IMR-90 (cell line): Measurements from ENCODE around the gene SLC25A44. TPM values are rescaled to one million over a fixed set of nuclear protein-coding genes. Genes with fewer than 3 reads are reported as not detected.
A peak's percentile ranks its signal among the peaks of the same experiment; 100 is the strongest.

Experiments used
- ATAC-seq: fragments of 200-7000 bp; cut with Tn5 transposase; 2 replicates; pipeline ENCODE4 v1.9.1; 2020; ENCODE audit warnings: low read depth, mild to moderate bottlenecking, moderate library complexity
- BruUV-seq: library from RNA; stranded (reverse); fragments of 400-500 nt; replicated peaks from 2 replicates; lab custom pipeline; 2021; lab: Mats Ljungman, UMichigan
- CTCF ChIA-PET: fragments of 300-600 bp; formaldehyde crosslinking; extraction: SDS; loops from one replicate; lab custom pipeline; 2021; ENCODE audit warnings: antibody characterized with exemption; lab: Yijun Ruan, JAX
- POLR2A ChIA-PET: fragments of 300-600 bp; sonication (Branson Sonifier 250); formaldehyde crosslinking; loops from one replicate; lab custom pipeline; 2022; ENCODE audit warnings: antibody characterized with exemption; ENCODE audit not compliant: unreplicated experiment; lab: Charles Lee
- DNase-seq: peaks from one replicate; pipeline ENCODE4 v3.0.0; 2013
- H2AFZ ChIP-seq: replicated peaks from 2 replicates; pipeline ENCODE3; 2013; ENCODE audit warnings: low read length, mild to moderate bottlenecking; ENCODE audit not compliant: poor library complexity
- H2AK5ac ChIP-seq: 2 replicates; pipeline ENCODE4 v1.6.1; 2013; ENCODE audit warnings: low read depth, low read length, inconsistent platforms
- H2AK9ac ChIP-seq: replicated peaks from 2 replicates; pipeline ENCODE3; 2013; ENCODE audit warnings: mild to moderate bottlenecking, low read depth, low read length, moderate library complexity; ENCODE audit not compliant: poor library complexity
- H2BK120ac ChIP-seq: 2 replicates; pipeline ENCODE4 v1.6.1; 2013; ENCODE audit warnings: low read depth, low read length, inconsistent platforms
- H2BK15ac ChIP-seq: 3 replicates; pipeline ENCODE4 v1.6.1; 2013; ENCODE audit warnings: low read depth, low read length, inconsistent platforms
- H2BK20ac ChIP-seq: 2 replicates; pipeline ENCODE4 v1.6.1; 2013; ENCODE audit warnings: low read depth, mild to moderate bottlenecking, inconsistent platforms, low read length, moderate library complexity
- H2BK5ac ChIP-seq: 2 replicates; pipeline ENCODE4 v1.6.1; 2013; ENCODE audit warnings: mild to moderate bottlenecking, low read depth, low read length, inconsistent platforms; ENCODE audit not compliant: poor library complexity, severe bottlenecking
- H3K14ac ChIP-seq: replicated peaks from 2 replicates; pipeline ENCODE4 v1.6.1; 2013; ENCODE audit warnings: low read depth, low read length, inconsistent platforms
- H3K18ac ChIP-seq: 2 replicates; pipeline ENCODE4 v1.6.1; 2013; ENCODE audit warnings: low read depth, low read length, control low read depth
- H3K23ac ChIP-seq: 2 replicates; pipeline ENCODE4 v1.6.1; 2013; ENCODE audit warnings: low read depth, low read length, inconsistent platforms
- H3K27ac ChIP-seq: 2 replicates; pipeline ENCODE4 v1.5.1; 2013; ENCODE audit warnings: mild to moderate bottlenecking, control low read depth, low read length; ENCODE audit not compliant: insufficient read depth
- H3K27me3 ChIP-seq: 2 replicates; pipeline ENCODE4 v1.6.1; 2013; ENCODE audit warnings: low read length; ENCODE audit not compliant: control insufficient read depth, insufficient read depth
- H3K36me3 ChIP-seq: 2 replicates; pipeline ENCODE4 v1.6.1; 2013; ENCODE audit warnings: low read length, mixed read lengths; ENCODE audit not compliant: control insufficient read depth, insufficient read depth
- H3K4ac ChIP-seq: 2 replicates; pipeline ENCODE4 v1.6.1; 2013; ENCODE audit warnings: low read depth, low read length, inconsistent platforms
- H3K4me1 ChIP-seq: 2 replicates; pipeline ENCODE4 v1.6.1; 2013; ENCODE audit warnings: low read length, mixed read lengths; ENCODE audit not compliant: control insufficient read depth, insufficient read depth
- H3K4me2 ChIP-seq: 2 replicates; pipeline ENCODE4 v1.6.1; 2013; ENCODE audit warnings: low read depth, mild to moderate bottlenecking, control low read depth, low read length, moderate library complexity
- H3K4me3 ChIP-seq: 2 replicates; pipeline ENCODE4 v1.5.1; 2013; ENCODE audit warnings: low read depth, mild to moderate bottlenecking, control low read depth, low read length, moderate library complexity; ENCODE audit not compliant: insufficient read depth
- H3K56ac ChIP-seq: 2 replicates; pipeline ENCODE4 v1.6.1; 2013; ENCODE audit warnings: low read length, inconsistent platforms; ENCODE audit not compliant: insufficient read depth; ENCODE audit errors: extremely low read depth
- H3K79me1 ChIP-seq, 2 experiments: 2 replicates each; pipeline ENCODE4 v1.6.1; 2013; ENCODE audit warnings: low read length in 2 of 2, inconsistent platforms in 1 of 2, low read depth in 1 of 2
- H3K9ac ChIP-seq: 2 replicates; pipeline ENCODE4 v1.6.1; 2013; ENCODE audit warnings: low read depth, low read length, control low read depth
- H3K9me1 ChIP-seq: 2 replicates; pipeline ENCODE4 v1.6.1; 2013; ENCODE audit warnings: low read length, inconsistent platforms; ENCODE audit not compliant: insufficient read depth
- H3K9me3 ChIP-seq: 2 replicates; pipeline ENCODE4 v1.6.1; 2013; ENCODE audit warnings: low read length; ENCODE audit not compliant: control insufficient read depth, insufficient read depth
- H4K20me1 ChIP-seq: 2 replicates; pipeline ENCODE4 v1.6.1; 2013; ENCODE audit warnings: low read length, inconsistent platforms; ENCODE audit not compliant: insufficient read depth
- H4K5ac ChIP-seq: 2 replicates; pipeline ENCODE4 v1.6.1; 2013; ENCODE audit warnings: mild to moderate bottlenecking, low read depth, low read length, control low read depth
- H4K8ac ChIP-seq, 2 experiments: 2 replicates each; pipeline ENCODE4 v1.6.1; 2013; ENCODE audit warnings: low read depth in 2 of 2, low read length in 2 of 2, control low read depth in 1 of 2, inconsistent platforms in 1 of 2
- H4K91ac ChIP-seq: 2 replicates; pipeline ENCODE4 v1.6.1; 2013; ENCODE audit warnings: low read depth, low read length, inconsistent platforms; ENCODE audit not compliant: insufficient read depth
- BHLHE40 ChIP-seq: fragments of 150-350 bp; IDR thresholded peaks from 2 replicates; pipeline ENCODE4 v1.6.1; 2016; ENCODE audit warnings: mild to moderate bottlenecking, low read depth, low read length
- CHD1 ChIP-seq: IDR thresholded peaks from 2 replicates; pipeline ENCODE4 v1.6.1; 2012; ENCODE audit warnings: low read depth, low read length, improper control_type of control experiment
- CTCF ChIP-seq: conservative IDR thresholded peaks from 2 replicates; pipeline ENCODE4 v1.5.1; 2012; ENCODE audit warnings: mild to moderate bottlenecking, low read depth, low read length, improper control_type of control experiment
- ELK1 ChIP-seq: fragments of 150-350 bp; IDR thresholded peaks from 2 replicates; pipeline ENCODE4 v1.6.1; 2016; ENCODE audit warnings: low read depth, mild to moderate bottlenecking, low read length, moderate library complexity, borderline replicate concordance
- MXI1 ChIP-seq: IDR thresholded peaks from 2 replicates; pipeline ENCODE4 v1.6.1; 2012; ENCODE audit warnings: low read depth, mild to moderate bottlenecking, low read length, moderate library complexity, borderline replicate concordance
- NFE2L2 ChIP-seq: fragments of 150-350 bp; IDR thresholded peaks from 2 replicates; pipeline ENCODE4 v1.6.1; 2016; ENCODE audit warnings: low read depth, mild to moderate bottlenecking, low read length
- RAD21 ChIP-seq: IDR thresholded peaks from 2 replicates; pipeline ENCODE4 v1.6.1; 2012; ENCODE audit warnings: low read length, improper control_type of control experiment
- RCOR1 ChIP-seq: IDR thresholded peaks from 2 replicates; pipeline ENCODE4 v1.6.1; 2012; ENCODE audit warnings: mild to moderate bottlenecking, low read length, improper control_type of control experiment; ENCODE audit not compliant: insufficient replicate concordance
- RFX5 ChIP-seq: IDR thresholded peaks from 2 replicates; pipeline ENCODE4 v1.8.0; 2012; ENCODE audit warnings: low read depth, mild to moderate bottlenecking, low read length, moderate library complexity
- SMC3 ChIP-seq: fragments of 150-350 bp; IDR thresholded peaks from 2 replicates; pipeline ENCODE4 v1.6.1; 2016; ENCODE audit warnings: low read depth, mild to moderate bottlenecking, antibody characterized with exemption, low read length, moderate library complexity
- USF2 ChIP-seq: fragments of 150-350 bp; IDR thresholded peaks from 2 replicates; pipeline ENCODE4 v1.6.1; 2017; ENCODE audit warnings: mild to moderate bottlenecking, antibody characterized with exemption, low read length, low read depth
- WGBS, 2 experiments: methylation state at CpG; one replicate each; pipeline versions ENCODE4 v1.1.5 to v1.1.7; 2013; ENCODE audit warnings: missing lambda C conversion rate in 2 of 2; ENCODE audit not compliant: insufficient read length in 1 of 2; ENCODE audit errors: extremely low coverage in 2 of 2; 5-methylcytosine and 5-hydroxymethylcytosine counted together
- dilution Hi-C: fragments of 300-500 bp; cut with HindIII; formaldehyde crosslinking; loops from one replicate; pipeline ENCODE4 v1.14.3; 2018; ENCODE audit warnings: low sequenced_read_pairs; ENCODE audit not compliant: unreplicated experiment
- in situ Hi-C: fragments of 300-500 bp; cut with MboI; formaldehyde crosslinking; loops from 3 replicates; pipeline ENCODE4 v1.14.3; 2019; ENCODE audit warnings: low sequenced_read_pairs, inconsistent platforms, mixed read lengths
- intact Hi-C: fragments of 100-400 bp; cut with micrococcal nuclease; formaldehyde crosslinking; loops from 2 replicates; pipeline ENCODE4 v1.10.0; 2022
- polyA plus RNA-seq, 3 experiments: library from polyadenylated mRNA; depleted of rRNA; stranded (reverse); fragments of >200 nt; gene quantifications; 2 replicates each; pipeline ENCODE4 v1.2.3, GENCODE V29; 2012; ENCODE audit warnings: low replicate concordance in 1 of 3
- total RNA-seq: library from RNA; depleted of rRNA; stranded (reverse); fragments of >200 nt; gene quantifications from 2 replicates; pipeline ENCODE4 v1.2.3, GENCODE V29; 2012

SLC25A44 gene
- total and polyA plus RNA-seq, 2 of the 4 experiments (the other 2 are of a cell fraction): 12.7 to 20.2 TPM

- in situ Hi-C loops (loop anchor here (5.0 kb wide), 1 partner anchor 81 kb away; no protein-coding TSS in a partner anchor), intact Hi-C loops (no loop called here), dilution Hi-C loops (no loop called here)
- H2BK15ac ChIP-seq: no peak overlapping the region
- H3K4me3 ChIP-seq: no peak overlapping the region
- DNase-seq (no peak), ATAC-seq (no peak)
- no peak overlapping the region for H4K91ac ChIP-seq
- H2BK20ac ChIP-seq: no peak overlapping the region
- CTCF ChIA-PET: interaction anchor here (0.7 kb wide), 1 partner anchor 42 kb away, joined by 3 read pairs; no protein-coding TSS in a partner anchor
- peaks cover 8% of the 10 kb centered on the region for H3K4me1 ChIP-seq
- H2AK5ac ChIP-seq: no peak overlapping the region
- H4K5ac ChIP-seq: no peak overlapping the region
- no peak overlapping the region for H3K56ac ChIP-seq
- 0 out of 2 replicates have a peak, but pooled peaks cover under 1% of the 10 kb centered on the region for H4K20me1 ChIP-seq
- no peaks in the 10 kb centered on the region for H3K9me3 ChIP-seq
- peaks cover 15% of the 10 kb centered on the region for H3K36me3 ChIP-seq
- no peak overlapping the region for H3K14ac ChIP-seq
- H3K18ac ChIP-seq: no peak overlapping the region
- no TSS peak for BruUV-seq
- no CpG with 5 or more reads among the region's 7 CpGs for WGBS, 2 experiments
- H3K79me1 ChIP-seq: peaks cover 8 to 17% of the 10 kb centered on the region in 2 experiments
- peaks cover 9% of the 10 kb centered on the region for H3K9me1 ChIP-seq
- no peak for TF ChIP-seq RAD21
- no peak for TF ChIP-seq NFE2L2
- no peak for TF ChIP-seq CHD1
- no peak for TF ChIP-seq CTCF
- TF ChIP-seq BHLHE40: no peak
- TF ChIP-seq ELK1: no peak
- TF ChIP-seq RFX5: no peak
- no peak for TF ChIP-seq MXI1
- TF ChIP-seq SMC3: no peak
- TF ChIP-seq USF2: no peak
- no peak for TF ChIP-seq RCOR1
- no peak overlapping the region for H3K4me2 ChIP-seq
- no peak overlapping the region for H3K27ac ChIP-seq
- H4K8ac ChIP-seq: no peak overlapping the region
- no peaks in the 10 kb centered on the region for H3K27me3 ChIP-seq
- H3K23ac ChIP-seq: no peak overlapping the region
- no peak overlapping the region for H3K9ac ChIP-seq
- H2BK5ac ChIP-seq: no peak overlapping the region
- peak overlapping the region; percentile 61 for H2AK9ac ChIP-seq
- POLR2A ChIA-PET: no interaction called here
- no peak overlapping the region for H2AFZ ChIP-seq
- no peak overlapping the region for H3K4ac ChIP-seq
- no peak overlapping the region for H2BK120ac ChIP-seq
Measured at GRCh38 chr1:156228501-156228900, 34.6 kb downstream of the SLC25A44 start.
